NCI-H460 (cell line): ENCODE results near the gene MTUS2. TPM values are rescaled to one million over a fixed set of nuclear protein-coding genes. Genes with fewer than 3 reads are reported as not detected.
"Not testable (repeated sequence)": the region's sequence is repeated elsewhere in the genome, so short reads cannot be mapped to it uniquely, and the experiment has no call there.

Experiments
- DNase-seq: peaks from one replicate; pipeline ENCODE4 v3.0.0-alpha.2; 2016; ENCODE audit warnings: low read depth; ENCODE audit errors: extremely low read depth
- total RNA-seq: library from RNA; depleted of rRNA; stranded (reverse); fragments of >200 nt; shearing (Covaris generic); gene quantifications from 2 replicates; pipeline ENCODE4 v1.2.3, GENCODE V29; 2014

MTUS2 gene
- total RNA-seq, 1 experiment from 2014 or later: not detected

GRCh38 chr13:29210676-29211075 is 390.5 kb downstream of the MTUS2 start:
- DNase-seq: no peak

GRCh38 chr13:29211162-29211561 is 391.0 kb downstream of the MTUS2 start:
- DNase-seq: not testable (repeated sequence)

GRCh38 chr13:29222458-29222857 is 402.3 kb downstream of the MTUS2 start:
- no peak for DNase-seq

GRCh38 chr13:29224206-29224605 is 404.1 kb downstream of the MTUS2 start:
- no peak for DNase-seq

GRCh38 chr13:29227576-29227975 is 407.4 kb downstream of the MTUS2 start:
- no peak for DNase-seq

GRCh38 chr13:29230299-29230845 is 410.2 kb downstream of the MTUS2 start:
- DNase-seq: no peak

- DNase-seq: no peak
Observed at GRCh38 chr13:29239653-29240525, 419.8 kb downstream of the MTUS2 start.

GRCh38 chr13:29254626-29255370 is 434.7 kb downstream of the MTUS2 start:
- no peak for DNase-seq

GRCh38 chr13:29255567-29255966 is 435.4 kb downstream of the MTUS2 start:
- no peak for DNase-seq

GRCh38 chr13:29260684-29261083 is 440.5 kb downstream of the MTUS2 start:
- DNase-seq: no peak

- no peak for DNase-seq
Observed at GRCh38 chr13:29266261-29266660, 446.1 kb downstream of the MTUS2 start.

- no peak for DNase-seq
Observed at GRCh38 chr13:29266756-29267733, 446.9 kb downstream of the MTUS2 start.

- DNase-seq: no peak
Observed at GRCh38 chr13:29270271-29270985, 450.3 kb downstream of the MTUS2 start.

- no peak for DNase-seq
Observed at GRCh38 chr13:29271606-29272005, 451.5 kb downstream of the MTUS2 start.

GRCh38 chr13:29279356-29280254 is 459.5 kb downstream of the MTUS2 start:
- no peak for DNase-seq

- DNase-seq: no peak
Observed at GRCh38 chr13:29281932-29282495, 461.9 kb downstream of the MTUS2 start.

GRCh38 chr13:29284726-29285125 is 464.6 kb downstream of the MTUS2 start:
- DNase-seq: no peak

- no peak for DNase-seq
Observed at GRCh38 chr13:29287237-29287636, 467.1 kb downstream of the MTUS2 start.
